ENCODE data around the gene ATG16L1.
"Not testable (repeated sequence)": the region's sequence is repeated elsewhere in the genome, so short reads cannot be mapped to it uniquely, and the experiment has no call there.

ATG16L1 gene

GRCh38 chr2:233334915-233335314, 83.4 kb downstream of the ATG16L1 start:
- H3K27ac ChIP-seq (ENCODE audit: insufficient read depth in 1 of 2, low read depth in 1 of 2, low read length in 2 of 2, poor library complexity in 1 of 2, severe bottlenecking in 2 of 2) = no peak overlapping the region
- no peaks in the 10 kb centered on the region for H3K36me3 ChIP-seq (ENCODE audit: control insufficient read depth in 4 of 4, insufficient read depth in 4 of 4, low read length in 3 of 4)
- CTCF ChIA-PET = interaction anchor here (1.4 kb wide), 1 partner anchor 15 kb away, joined by 4 read pairs; no protein-coding TSS in a partner anchor
- H3K9me3 ChIP-seq (ENCODE audit: control extremely low read depth in 1 of 5, control insufficient read depth in 4 of 5, insufficient read depth in 2 of 5, low read depth in 1 of 5, low read length in 4 of 5) = no peaks in the 10 kb centered on the region
- peaks cover 18 to 46% (median 29%) of the 10 kb centered on the region in 4 experiments for H3K4me1 ChIP-seq (ENCODE audit: control extremely low read depth in 1 of 4, control insufficient read depth in 4 of 4, insufficient read depth in 4 of 4, low read length in 3 of 4)
- H3K27me3 ChIP-seq (replicated peaks in 2 of 5; ENCODE audit: control insufficient read depth in 4 of 5, insufficient read depth in 5 of 5, low read length in 4 of 5) = no peaks in the 10 kb centered on the region
- WGBS (ENCODE audit: insufficient coverage) = 98% methylated on average over 8 of the region's 11 CpGs
- POLR2A ChIA-PET = no interaction called here
- no peak for DNase-seq
- no peak overlapping the region for H3K4me3 ChIP-seq (ENCODE audit: control insufficient read depth in 1 of 7, extremely low read depth in 1 of 7, insufficient read depth in 4 of 7, low read depth in 2 of 7, low read length in 6 of 7)

- H3K27me3 ChIP-seq (replicated peaks in 2 of 5; ENCODE audit: control insufficient read depth in 4 of 5, insufficient read depth in 5 of 5, low read length in 4 of 5); H3K36me3 ChIP-seq (ENCODE audit: control insufficient read depth in 4 of 4, insufficient read depth in 4 of 4, low read length in 3 of 4); POLR2A ChIA-PET; H3K4me3 ChIP-seq (ENCODE audit: control insufficient read depth in 1 of 7, extremely low read depth in 1 of 7, insufficient read depth in 4 of 7, low read depth in 2 of 7, low read length in 6 of 7); DNase-seq; H3K27ac ChIP-seq (ENCODE audit: insufficient read depth in 1 of 2, low read depth in 1 of 2, low read length in 2 of 2, poor library complexity in 1 of 2, severe bottlenecking in 2 of 2); H3K9me3 ChIP-seq (ENCODE audit: control extremely low read depth in 1 of 5, control insufficient read depth in 4 of 5, insufficient read depth in 2 of 5, low read depth in 1 of 5, low read length in 4 of 5); CTCF ChIA-PET: not testable (repeated sequence)
- WGBS (ENCODE audit: insufficient coverage) = 100% methylated on average over 5 of the region's 13 CpGs
- peaks cover 15 to 40% (median 25%) of the 10 kb centered on the region in 4 experiments for H3K4me1 ChIP-seq (ENCODE audit: control extremely low read depth in 1 of 4, control insufficient read depth in 4 of 4, insufficient read depth in 4 of 4, low read length in 3 of 4)
Measured at GRCh38 chr2:233336091-233336490, 84.6 kb downstream of the ATG16L1 start.

DNA sequence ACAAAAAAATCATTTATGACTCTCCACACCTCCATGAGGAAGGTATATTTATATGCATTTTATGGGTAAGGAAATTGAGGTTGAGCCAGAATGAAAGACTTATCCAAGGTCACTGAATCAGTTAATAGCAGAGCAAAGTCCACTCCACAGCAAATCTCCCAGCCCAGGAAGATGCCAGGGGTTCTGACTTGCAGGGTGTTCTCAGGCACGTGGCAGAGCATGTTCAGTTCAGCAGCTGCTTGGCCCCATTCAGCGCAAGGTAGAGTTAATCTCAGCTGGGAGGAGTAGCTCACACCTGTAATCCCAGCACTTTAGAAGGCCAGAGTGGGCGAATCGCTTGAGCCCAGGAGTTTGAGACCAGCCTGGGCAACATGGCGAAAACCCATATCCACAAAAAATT, 85.1 kb downstream of the ATG16L1 start:
- DNase-seq = no peak
- H3K9me3 ChIP-seq (ENCODE audit: control extremely low read depth in 1 of 5, control insufficient read depth in 4 of 5, insufficient read depth in 2 of 5, low read depth in 1 of 5, low read length in 4 of 5) = no peaks in the 10 kb centered on the region
- no peak overlapping the region for H3K27ac ChIP-seq (ENCODE audit: insufficient read depth in 1 of 2, low read depth in 1 of 2, low read length in 2 of 2, poor library complexity in 1 of 2, severe bottlenecking in 2 of 2)
- 100% methylated on average over 5 of the region's 5 CpGs for WGBS (ENCODE audit: insufficient coverage)
- ChIA-PET CTCF (interaction anchor here (0.7 to 1.7 kb wide), 2 partner anchors 10 to 17 kb away, joined by 3 to 5 read pairs; no protein-coding TSS in a partner anchor), POLR2A (no interaction called here)
- H3K4me1 ChIP-seq (ENCODE audit: control extremely low read depth in 1 of 4, control insufficient read depth in 4 of 4, insufficient read depth in 4 of 4, low read length in 3 of 4) = peaks cover 15 to 36% (median 21%) of the 10 kb centered on the region in 4 experiments
- H3K36me3 ChIP-seq (ENCODE audit: control insufficient read depth in 4 of 4, insufficient read depth in 4 of 4, low read length in 3 of 4) = no peaks in the 10 kb centered on the region
- no peak overlapping the region for H3K4me3 ChIP-seq (ENCODE audit: control insufficient read depth in 1 of 7, extremely low read depth in 1 of 7, insufficient read depth in 4 of 7, low read depth in 2 of 7, low read length in 6 of 7)
- no peaks in the 10 kb centered on the region for H3K27me3 ChIP-seq (replicated peaks in 2 of 5; ENCODE audit: control insufficient read depth in 4 of 5, insufficient read depth in 5 of 5, low read length in 4 of 5)

- peaks cover 8 to 22% (median 10%) of the 10 kb centered on the region in 4 experiments for H3K4me1 ChIP-seq (ENCODE audit: control extremely low read depth in 1 of 4, control insufficient read depth in 4 of 4, insufficient read depth in 4 of 4, low read length in 3 of 4)
- 100% methylated on average over 5 of the region's 5 CpGs for WGBS (ENCODE audit: insufficient coverage)
- CTCF ChIA-PET = interaction anchor here (1.0 to 1.7 kb wide), 4 partner anchors 9 to 36 kb away, joined by 3 to 5 read pairs (median 3); no protein-coding TSS in a partner anchor
Measured at GRCh38 chr2:233338046-233338445, 86.6 kb downstream of the ATG16L1 start.

GRCh38 chr2:233338812-233339368, 87.4 kb downstream of the ATG16L1 start:
- Histone ChIP-seq H3K4me1 (ENCODE audit: control extremely low read depth in 1 of 4, control insufficient read depth in 4 of 4, insufficient read depth in 4 of 4, low read length in 3 of 4) (peaks cover 0 to 14% (median 2%) of the 10 kb centered on the region in 4 experiments), H3K4me3 (ENCODE audit: control insufficient read depth in 1 of 7, extremely low read depth in 1 of 7, insufficient read depth in 4 of 7, low read depth in 2 of 7, low read length in 6 of 7) (no peak overlapping the region), H3K27ac (ENCODE audit: insufficient read depth in 1 of 2, low read depth in 1 of 2, low read length in 2 of 2, poor library complexity in 1 of 2, severe bottlenecking in 2 of 2) (no peak overlapping the region), H3K27me3 (replicated peaks in 2 of 5; ENCODE audit: control insufficient read depth in 4 of 5, insufficient read depth in 5 of 5, low read length in 4 of 5) (no peaks in the 10 kb centered on the region), H3K36me3 (ENCODE audit: control insufficient read depth in 4 of 4, insufficient read depth in 4 of 4, low read length in 3 of 4) (no peaks in the 10 kb centered on the region), H3K9me3 (ENCODE audit: control extremely low read depth in 1 of 5, control insufficient read depth in 4 of 5, insufficient read depth in 2 of 5, low read depth in 1 of 5, low read length in 4 of 5) (no peaks in the 10 kb centered on the region)
- no peak for DNase-seq
- ChIA-PET CTCF (interaction anchor here (1.5 kb wide), 1 partner anchor 37 kb away, joined by 3 read pairs; no protein-coding TSS in a partner anchor), POLR2A (no interaction called here)
- WGBS (ENCODE audit: insufficient coverage) = 94% methylated on average over 3 of the region's 3 CpGs

More at GRCh38 chr2:233338046-233338445, 86.6 kb downstream of the ATG16L1 start:
- no peaks in the 10 kb centered on the region for H3K36me3 ChIP-seq (ENCODE audit: control insufficient read depth in 4 of 4, insufficient read depth in 4 of 4, low read length in 3 of 4)
- no peak for DNase-seq
- H3K9me3 ChIP-seq (ENCODE audit: control extremely low read depth in 1 of 5, control insufficient read depth in 4 of 5, insufficient read depth in 2 of 5, low read depth in 1 of 5, low read length in 4 of 5) = no peaks in the 10 kb centered on the region
- no peaks in the 10 kb centered on the region for H3K27me3 ChIP-seq (replicated peaks in 2 of 5; ENCODE audit: control insufficient read depth in 4 of 5, insufficient read depth in 5 of 5, low read length in 4 of 5)
- POLR2A ChIA-PET = no interaction called here
- no peak overlapping the region for H3K4me3 ChIP-seq (ENCODE audit: control insufficient read depth in 1 of 7, extremely low read depth in 1 of 7, insufficient read depth in 4 of 7, low read depth in 2 of 7, low read length in 6 of 7)
- H3K27ac ChIP-seq (ENCODE audit: insufficient read depth in 1 of 2, low read depth in 1 of 2, low read length in 2 of 2, poor library complexity in 1 of 2, severe bottlenecking in 2 of 2) = no peak overlapping the region

DNA sequence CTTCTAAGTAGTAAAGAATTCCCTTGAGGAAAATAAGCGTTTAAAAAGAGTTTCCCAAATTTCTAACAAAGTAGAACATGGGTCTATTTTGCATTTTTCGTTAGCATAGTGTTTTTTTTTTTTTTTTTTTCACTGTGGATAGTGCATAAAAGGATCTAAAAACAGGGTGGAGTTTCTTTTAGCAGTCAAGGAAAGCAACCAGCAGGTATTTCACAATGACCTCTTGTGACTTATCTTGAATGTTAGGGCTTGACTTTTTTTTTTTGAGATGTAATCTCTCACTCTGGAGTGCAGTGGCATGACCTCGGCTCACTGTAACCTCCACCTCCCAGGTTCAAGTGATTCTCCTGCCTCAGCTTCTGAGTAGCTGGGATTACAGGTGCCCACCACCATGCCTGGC, 88.0 kb downstream of the ATG16L1 start:
- ChIA-PET POLR2A (no interaction called here), CTCF (interaction anchor here (1.1 to 1.5 kb wide), 2 partner anchors 12 to 37 kb away, joined by 3 read pairs; no protein-coding TSS in a partner anchor)
- no peaks in the 10 kb centered on the region for H3K36me3 ChIP-seq (ENCODE audit: control insufficient read depth in 4 of 4, insufficient read depth in 4 of 4, low read length in 3 of 4)
- no peak for DNase-seq
- peaks cover 0 to 9% (median under 1%) of the 10 kb centered on the region in 4 experiments for H3K4me1 ChIP-seq (ENCODE audit: control extremely low read depth in 1 of 4, control insufficient read depth in 4 of 4, insufficient read depth in 4 of 4, low read length in 3 of 4)
- H3K27ac ChIP-seq (ENCODE audit: insufficient read depth in 1 of 2, low read depth in 1 of 2, low read length in 2 of 2, poor library complexity in 1 of 2, severe bottlenecking in 2 of 2) = no peak overlapping the region
- no peak overlapping the region for H3K4me3 ChIP-seq (ENCODE audit: control insufficient read depth in 1 of 7, extremely low read depth in 1 of 7, insufficient read depth in 4 of 7, low read depth in 2 of 7, low read length in 6 of 7)
- 80% methylated on average over 1 of the region's 3 CpGs for WGBS (ENCODE audit: insufficient coverage)
- no peaks in the 10 kb centered on the region for H3K9me3 ChIP-seq (ENCODE audit: control extremely low read depth in 1 of 5, control insufficient read depth in 4 of 5, insufficient read depth in 2 of 5, low read depth in 1 of 5, low read length in 4 of 5)
- no peaks in the 10 kb centered on the region for H3K27me3 ChIP-seq (replicated peaks in 2 of 5; ENCODE audit: control insufficient read depth in 4 of 5, insufficient read depth in 5 of 5, low read length in 4 of 5)

- Histone ChIP-seq H3K9me3 (ENCODE audit: control extremely low read depth in 1 of 5, control insufficient read depth in 4 of 5, insufficient read depth in 2 of 5, low read depth in 1 of 5, low read length in 4 of 5) (no peaks in the 10 kb centered on the region), H3K36me3 (ENCODE audit: control insufficient read depth in 4 of 4, insufficient read depth in 4 of 4, low read length in 3 of 4) (no peaks in the 10 kb centered on the region), H3K4me1 (ENCODE audit: control extremely low read depth in 1 of 4, control insufficient read depth in 4 of 4, insufficient read depth in 4 of 4, low read length in 3 of 4) (peaks cover 0 to 9% (median under 1%) of the 10 kb centered on the region in 4 experiments), H3K27me3 (replicated peaks in 2 of 5; ENCODE audit: control insufficient read depth in 4 of 5, insufficient read depth in 5 of 5, low read length in 4 of 5) (no peaks in the 10 kb centered on the region), H3K4me3 (ENCODE audit: control insufficient read depth in 1 of 7, extremely low read depth in 1 of 7, insufficient read depth in 4 of 7, low read depth in 2 of 7, low read length in 6 of 7) (no peak overlapping the region), H3K27ac (ENCODE audit: insufficient read depth in 1 of 2, low read depth in 1 of 2, low read length in 2 of 2, poor library complexity in 1 of 2, severe bottlenecking in 2 of 2) (no peak overlapping the region)
- CTCF ChIA-PET = interaction anchor here (0.7 to 1.5 kb wide), 3 partner anchors 21 to 45 kb away, joined by 4 to 5 read pairs (median 4); no protein-coding TSS in a partner anchor
- POLR2A ChIA-PET = no interaction called here
- WGBS (ENCODE audit: insufficient coverage) = 100% methylated on average over 1 of the region's 3 CpGs
- DNase-seq = no peak
Measured at GRCh38 chr2:233341296-233341695, 89.8 kb downstream of the ATG16L1 start.
